CD4-positive, alpha-beta memory T cell (primary cell): ENCODE measurements around the gene MED28. TPM values are rescaled to one million over a fixed set of nuclear protein-coding genes. Genes with fewer than 3 reads are reported as not detected.
"Not testable (repeated sequence)": the region's sequence is repeated elsewhere in the genome, so short reads cannot be mapped to it uniquely, and the experiment has no call there.

Experiments used
- CTCF ChIA-PET: fragments of 350-600 bp; sonication (Branson Sonifier 250); formaldehyde crosslinking; loops from one replicate; lab custom pipeline; 2021; ENCODE audit warnings: inconsistent platforms; ENCODE audit not compliant: partially characterized antibody; lab: Charles Lee
- POLR2A ChIA-PET: fragments of 350-600 bp; sonication (Branson Sonifier 250); formaldehyde crosslinking; loops from one replicate; lab custom pipeline; 2021; ENCODE audit not compliant: partially characterized antibody; lab: Charles Lee
- DNase-seq, 5 donors: peaks; one replicate each; pipeline versions ENCODE4 v3.0.0 to v3.0.0-alpha.2; 2020 to 2022; ENCODE audit warnings: mixed read lengths in 1 of 5
- H3K27ac ChIP-seq: one replicate; pipeline ENCODE4 v1.7.0; 2013; ENCODE audit warnings: low read depth, low read length
- H3K27me3 ChIP-seq: 2 replicates; pipeline ENCODE4 v1.7.0; 2013; ENCODE audit warnings: mild to moderate bottlenecking, low read length, moderate library complexity; ENCODE audit not compliant: insufficient read depth
- H3K36me3 ChIP-seq: 2 replicates; pipeline ENCODE4 v1.7.0; 2013; ENCODE audit warnings: mild to moderate bottlenecking, low read length, moderate library complexity; ENCODE audit not compliant: insufficient read depth
- H3K4me1 ChIP-seq: 2 replicates; pipeline ENCODE4 v1.7.0; 2013; ENCODE audit warnings: mild to moderate bottlenecking, low read length, moderate library complexity; ENCODE audit not compliant: insufficient read depth
- H3K4me3 ChIP-seq, 2 donors: one replicate each; pipeline ENCODE4 v1.7.0; 2013; ENCODE audit warnings: low read length in 2 of 2, mild to moderate bottlenecking in 1 of 2
- H3K9me3 ChIP-seq, 2 donors: one replicate each; pipeline ENCODE4 v1.7.0; 2013; ENCODE audit warnings: low read length in 2 of 2, control low read depth in 1 of 2; ENCODE audit not compliant: control insufficient read depth in 1 of 2
- H3K27ac Mint-ChIP-seq, 7 donors: one replicate each; pipeline ENCODE4 v1.8.0; 2020 to 2021; ENCODE audit warnings: mixed read lengths in 7 of 7, mild to moderate bottlenecking in 6 of 7, inconsistent platforms in 3 of 7, moderate library complexity in 3 of 7
- H3K27me3 Mint-ChIP-seq, 2 donors: one replicate each; pipeline ENCODE4 v1.8.0; 2020 to 2021; ENCODE audit warnings: mixed read lengths in 2 of 2
- H3K36me3 Mint-ChIP-seq, 2 donors: one replicate each; pipeline ENCODE4 v1.8.0; 2020 to 2021; ENCODE audit warnings: mixed read lengths in 2 of 2, inconsistent platforms in 1 of 2, mild to moderate bottlenecking in 1 of 2
- H3K4me1 Mint-ChIP-seq, 4 donors: one replicate each; pipeline ENCODE4 v1.8.0; 2020 to 2021; ENCODE audit warnings: mixed read lengths in 4 of 4, mild to moderate bottlenecking in 1 of 4
- H3K4me3 Mint-ChIP-seq, 8 donors: one replicate each; pipeline ENCODE4 v1.8.0; 2020 to 2021; ENCODE audit warnings: mixed read lengths in 8 of 8, mild to moderate bottlenecking in 7 of 8, moderate library complexity in 6 of 8, inconsistent platforms in 3 of 8
- H3K9me3 Mint-ChIP-seq, 8 donors: one replicate each; pipeline ENCODE4 v1.8.0; 2020 to 2021; ENCODE audit warnings: mixed read lengths in 8 of 8, mild to moderate bottlenecking in 5 of 8, inconsistent platforms in 3 of 8, moderate library complexity in 1 of 8
- intact Hi-C: fragments of 100-400 bp; cut with micrococcal nuclease; formaldehyde crosslinking; loops from one replicate; pipeline ENCODE4 v1.15.1; 2023
- polyA plus RNA-seq, 2 donors: library from polyadenylated mRNA; unstranded; fragments of 300-500 nt; fragmentation: Illumina TruSeq; gene quantifications; one replicate each; pipeline ENCODE4 v1.2.3, GENCODE V29; 2021
- total RNA-seq, 2 experiments: library from RNA; stranded (reverse); gene quantifications; one replicate each; pipeline ENCODE4 v1.2.3, GENCODE V29; 2021

The MED28 gene
- total and polyA plus RNA-seq, 4 experiments from 2014 or later: 44.2 to 87.0 (median 66.6) TPM

DNA sequence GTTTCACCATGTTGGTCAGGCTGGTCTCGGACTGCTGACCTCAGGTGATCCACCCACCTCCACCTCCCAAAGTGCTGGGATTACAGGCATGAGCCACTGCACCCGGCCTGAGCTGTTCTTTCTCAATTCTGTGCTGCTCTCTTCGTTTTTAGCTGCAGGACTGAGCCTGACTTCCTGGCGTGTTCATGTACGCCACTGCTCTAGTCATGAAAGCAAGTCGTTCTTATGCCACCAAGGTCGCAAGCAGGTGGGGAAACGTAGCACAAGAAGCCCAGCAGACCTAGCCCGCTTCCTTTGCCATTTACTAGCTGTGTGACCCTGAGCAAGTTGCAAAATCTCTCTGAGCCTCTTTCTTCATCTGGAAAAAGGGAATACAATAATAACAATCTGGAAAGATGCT lies 43.4 kb downstream of the MED28 start:
- Mint-ChIP-seq H3K4me3 (no peak overlapping the region), H3K27ac (no peak overlapping the region), H3K4me1 (no peaks in the 10 kb centered on the region), H3K36me3 (no peaks in the 10 kb centered on the region), H3K9me3 (peaks cover 0 to 1% (median 0%) of the 10 kb centered on the region in 8 donors), H3K27me3 (peaks cover 0 to 9% of the 10 kb centered on the region in 2 donors)
- Histone ChIP-seq H3K27me3 (no peaks in the 10 kb centered on the region), H3K36me3 (no peaks in the 10 kb centered on the region), H3K4me3 (no peak overlapping the region), H3K4me1 (no peaks in the 10 kb centered on the region), H3K9me3 (no peaks in the 10 kb centered on the region), H3K27ac (no peak overlapping the region)
- no peak for DNase-seq
- ChIA-PET CTCF (interaction anchor here (1.1 kb wide), 1 partner anchor 39 kb away, joined by 3 read pairs; no protein-coding TSS in a partner anchor), POLR2A (no interaction called here)
- intact Hi-C loops: no loop called here

- CTCF ChIA-PET, H3K4me3 ChIP-seq, H3K36me3 Mint-ChIP-seq, H3K27ac ChIP-seq, H3K27ac Mint-ChIP-seq, H3K27me3 Mint-ChIP-seq, H3K9me3 ChIP-seq, DNase-seq, H3K27me3 ChIP-seq, H3K4me1 Mint-ChIP-seq, H3K4me3 Mint-ChIP-seq, POLR2A ChIA-PET, H3K9me3 Mint-ChIP-seq, H3K4me1 ChIP-seq, H3K36me3 ChIP-seq, intact Hi-C loops: not testable (repeated sequence)
These were observed 44.8 kb downstream of the MED28 start for GRCh38 chr4:17659196-17659595.

GRCh38 chr4:17662694-17663093 lies 48.3 kb downstream of the MED28 start:
- intact Hi-C loops: no loop called here
- CTCF ChIA-PET: interaction anchor here (1.2 kb wide), 1 partner anchor 11 kb away, joined by 6 read pairs; no protein-coding TSS in a partner anchor

GRCh38 chr4:17664755-17665154 lies 50.3 kb downstream of the MED28 start:
- no peaks in the 10 kb centered on the region for H3K36me3 ChIP-seq
- no peaks in the 10 kb centered on the region for H3K9me3 ChIP-seq
- no peaks in the 10 kb centered on the region for H3K27me3 ChIP-seq
- H3K4me1 ChIP-seq: no peaks in the 10 kb centered on the region
- H3K4me3 ChIP-seq: no peak overlapping the region
- Mint-ChIP-seq H3K27me3 (peaks cover 9 to 12% of the 10 kb centered on the region in 2 donors), H3K4me3 (no peak overlapping the region), H3K27ac (no peak overlapping the region), H3K9me3 (no peaks in the 10 kb centered on the region), H3K36me3 (no peaks in the 10 kb centered on the region), H3K4me1 (no peaks in the 10 kb centered on the region)
- intact Hi-C loops: no loop called here
- ChIA-PET CTCF (no interaction called here), POLR2A (no interaction called here)
- H3K27ac ChIP-seq: no peak overlapping the region
- DNase-seq: no peak

More at GRCh38 chr4:17662694-17663093, 48.3 kb downstream of the MED28 start:
- Mint-ChIP-seq H3K27ac (no peak overlapping the region), H3K4me3 (no peak overlapping the region), H3K27me3 (peaks cover 6% of the 10 kb centered on the region in 2 donors), H3K4me1 (no peaks in the 10 kb centered on the region), H3K36me3 (no peaks in the 10 kb centered on the region), H3K9me3 (no peaks in the 10 kb centered on the region)
- H3K9me3 ChIP-seq: no peaks in the 10 kb centered on the region
- no peak overlapping the region for H3K27ac ChIP-seq
- H3K27me3 ChIP-seq: no peaks in the 10 kb centered on the region
- H3K36me3 ChIP-seq: no peaks in the 10 kb centered on the region
- no peak overlapping the region for H3K4me3 ChIP-seq
- POLR2A ChIA-PET: no interaction called here
- H3K4me1 ChIP-seq: no peaks in the 10 kb centered on the region
- no peak for DNase-seq

DNA sequence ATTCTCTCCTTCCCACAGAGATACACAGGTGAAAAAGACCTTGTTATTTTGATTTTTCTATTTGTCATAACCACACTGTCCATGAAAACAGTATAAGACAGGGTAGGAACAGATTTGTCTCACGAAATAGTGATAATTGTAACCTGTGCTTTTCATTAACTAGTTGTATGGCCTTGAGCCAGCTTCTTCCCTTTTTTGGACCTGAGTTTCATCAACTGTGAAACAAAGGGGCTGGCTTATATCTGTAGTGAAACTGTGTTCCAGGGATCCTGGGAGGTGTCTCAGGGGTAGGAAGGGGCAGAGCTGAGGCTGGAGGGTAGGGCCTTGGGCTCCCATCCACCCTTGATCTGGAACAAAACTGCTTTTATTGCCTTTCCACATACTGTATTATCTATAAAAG lies 50.9 kb downstream of the MED28 start:
- CTCF ChIA-PET: no interaction called here
- no peaks in the 10 kb centered on the region for H3K36me3 Mint-ChIP-seq
- intact Hi-C loops: no loop called here
- peaks cover 0 to 4% (median 0%) of the 10 kb centered on the region in 8 donors for H3K9me3 Mint-ChIP-seq
- no peaks in the 10 kb centered on the region for H3K4me1 Mint-ChIP-seq
- Histone ChIP-seq H3K27ac (no peak overlapping the region), H3K9me3 (no peaks in the 10 kb centered on the region), H3K4me3 (no peak overlapping the region), H3K36me3 (no peaks in the 10 kb centered on the region), H3K27me3 (no peaks in the 10 kb centered on the region), H3K4me1 (no peaks in the 10 kb centered on the region)
- no peak overlapping the region for H3K4me3 Mint-ChIP-seq
- no peak overlapping the region for H3K27ac Mint-ChIP-seq
- POLR2A ChIA-PET: no interaction called here
- peaks cover 12% of the 10 kb centered on the region in 2 donors for H3K27me3 Mint-ChIP-seq
- DNase-seq: no peak

DNA sequence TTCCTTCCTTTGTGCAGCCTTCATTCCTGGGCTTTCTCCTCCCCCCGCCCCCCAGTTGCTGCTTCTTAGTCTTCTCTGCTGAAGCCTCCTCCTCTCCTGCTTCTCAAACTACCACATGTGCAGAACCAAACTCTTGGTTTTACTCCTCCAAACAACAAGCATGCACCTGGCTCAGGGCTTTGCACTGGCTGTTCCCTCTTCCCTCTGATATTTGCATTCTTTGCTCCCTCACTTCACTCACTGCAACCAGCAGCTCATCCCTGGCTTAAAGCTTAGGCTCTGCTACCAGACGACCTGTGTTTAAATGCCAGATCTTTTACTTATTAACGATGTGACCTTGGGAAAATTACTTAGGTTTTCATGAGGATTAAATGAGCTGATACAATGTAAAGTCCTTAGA lies 51.4 kb downstream of the MED28 start:
- no peaks in the 10 kb centered on the region for H3K27me3 ChIP-seq
- no peaks in the 10 kb centered on the region for H3K4me1 ChIP-seq
- no peaks in the 10 kb centered on the region for H3K36me3 ChIP-seq
- intact Hi-C loops: no loop called here
- no peak overlapping the region for H3K27ac ChIP-seq
- no peak overlapping the region for H3K27ac Mint-ChIP-seq
- POLR2A ChIA-PET: no interaction called here
- H3K4me1 Mint-ChIP-seq: no peaks in the 10 kb centered on the region
- DNase-seq: no peak
- H3K4me3 Mint-ChIP-seq: no peak overlapping the region
- H3K4me3 ChIP-seq: no peak overlapping the region
- peaks cover 9 to 12% of the 10 kb centered on the region in 2 donors for H3K27me3 Mint-ChIP-seq
- CTCF ChIA-PET: interaction anchor here (0.5 kb wide), 1 partner anchor 1707 kb away, joined by 3 read pairs; no protein-coding TSS in a partner anchor
- H3K9me3 ChIP-seq: no peaks in the 10 kb centered on the region
- peaks cover 0 to 6% (median 0%) of the 10 kb centered on the region in 8 donors for H3K9me3 Mint-ChIP-seq
- no peaks in the 10 kb centered on the region for H3K36me3 Mint-ChIP-seq

- intact Hi-C loops: no loop called here
- Histone ChIP-seq H3K27me3 (no peaks in the 10 kb centered on the region), H3K4me1 (no peaks in the 10 kb centered on the region), H3K27ac (no peak overlapping the region), H3K9me3 (no peaks in the 10 kb centered on the region), H3K4me3 (no peak overlapping the region), H3K36me3 (no peaks in the 10 kb centered on the region)
- no peaks in the 10 kb centered on the region for H3K4me1 Mint-ChIP-seq
- peaks cover 9 to 12% of the 10 kb centered on the region in 2 donors for H3K27me3 Mint-ChIP-seq
- ChIA-PET POLR2A (no interaction called here), CTCF (no interaction called here)
- no peak overlapping the region for H3K4me3 Mint-ChIP-seq
- DNase-seq: no peak
- H3K27ac Mint-ChIP-seq: no peak overlapping the region
- no peaks in the 10 kb centered on the region for H3K36me3 Mint-ChIP-seq
- H3K9me3 Mint-ChIP-seq: peaks cover 0 to 20% (median 11%) of the 10 kb centered on the region in 8 donors
These were observed 52.8 kb downstream of the MED28 start for GRCh38 chr4:17667253-17667652.
